ENCODE data around the gene CILP2. TPM values are rescaled to one million over a fixed set of nuclear protein-coding genes. Genes with fewer than 3 reads are reported as not detected.

Gene CILP2
- polyA plus RNA-seq, 1 donor, result 0.09 TPM

DNA sequence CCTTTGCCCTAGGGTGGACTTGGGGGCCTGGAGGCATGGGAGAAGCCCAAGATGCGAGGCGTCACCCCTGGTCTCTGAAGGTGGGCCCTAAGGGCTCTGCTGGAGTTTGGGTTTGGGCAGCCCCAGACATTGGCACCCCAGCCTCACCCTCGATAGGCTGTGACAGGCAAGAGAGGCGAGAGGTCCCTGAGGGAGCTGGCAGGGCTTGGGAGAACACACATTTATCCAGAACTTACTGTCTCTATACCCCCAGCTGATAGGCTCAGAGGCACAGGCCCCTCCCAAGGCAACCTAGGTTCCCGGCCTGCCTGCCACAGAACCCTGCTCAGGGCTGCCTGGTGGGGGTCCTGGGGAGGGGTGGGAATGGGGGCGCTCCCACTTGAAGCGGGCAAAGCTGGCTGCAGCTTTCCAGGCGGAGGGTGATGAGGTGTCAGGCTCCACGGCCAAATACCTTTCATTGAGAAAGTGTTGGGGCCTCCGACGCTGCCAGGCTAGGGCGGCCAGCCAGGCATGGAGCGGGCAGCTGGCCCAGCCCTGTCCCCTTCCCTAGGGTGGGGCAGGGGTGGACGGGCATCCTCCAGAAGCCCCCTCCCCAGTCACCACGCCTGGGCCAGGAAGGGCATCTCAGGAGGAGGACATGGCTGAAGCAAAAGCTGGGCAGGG, 9.7 kb downstream of the CILP2 start:
- Histone ChIP-seq H3K4me3 (ENCODE audit: low read length) (no peak overlapping the region), H3K27me3 (ENCODE audit: control insufficient read depth, insufficient read depth, low read length) (peaks cover 7% of the 10 kb centered on the region), H3K4me1 (ENCODE audit: control insufficient read depth, insufficient read depth, low read length) (no peaks in the 10 kb centered on the region), H3K36me3 (ENCODE audit: control insufficient read depth, insufficient read depth, low read length) (no peaks in the 10 kb centered on the region), H3K9me3 (ENCODE audit: control insufficient read depth, low read depth, low read length) (peaks cover 21% of the 10 kb centered on the region), H3K27ac (ENCODE audit: low read length) (no peak overlapping the region)
- no peak for DNase-seq
- WGBS (ENCODE audit: insufficient coverage, low lambda C conversion rate), result no CpG with 5 or more reads among the region's 15 CpGs

DNA sequence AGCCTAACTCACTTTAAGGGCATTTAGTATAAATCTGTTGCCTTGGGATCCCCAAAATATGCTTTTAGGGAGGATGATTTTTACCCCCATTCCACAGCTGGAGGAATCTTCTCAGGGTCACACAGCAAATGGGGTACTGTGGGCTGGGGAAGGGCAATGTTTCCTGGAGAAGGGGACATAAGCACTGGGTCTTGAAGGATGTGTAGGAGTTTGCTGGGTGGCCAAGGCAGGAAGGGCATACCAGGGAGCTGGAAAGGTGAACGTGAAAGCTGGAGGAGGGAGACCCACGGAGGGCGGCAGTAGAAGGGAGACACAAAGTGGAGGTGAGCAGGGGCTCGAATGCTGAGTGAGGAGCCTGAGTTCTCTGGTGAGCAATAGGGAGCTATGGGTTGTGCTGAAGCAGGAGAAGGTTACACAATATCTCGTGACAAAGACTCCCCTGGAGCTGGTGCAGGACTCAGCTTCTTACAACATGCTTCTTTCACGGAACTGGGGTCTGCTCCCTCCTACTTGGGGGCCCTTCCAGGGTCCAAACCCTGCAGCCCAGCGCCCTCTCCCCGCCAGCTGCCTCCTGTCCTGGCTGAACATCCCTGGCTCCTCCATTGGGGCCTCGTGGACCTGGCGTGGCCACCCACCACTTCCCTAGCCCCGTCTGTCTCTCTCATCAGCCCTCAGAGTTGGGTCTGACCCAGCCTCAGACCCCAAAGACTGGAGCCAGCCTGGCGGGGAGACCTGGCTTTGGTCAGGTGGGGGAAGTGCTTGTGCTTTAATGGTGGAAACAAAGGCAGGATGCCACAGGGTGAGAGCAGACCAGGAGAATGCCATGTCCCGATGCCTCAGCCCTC, 11.1 kb downstream of the CILP2 start:
- Histone ChIP-seq H3K27me3 (ENCODE audit: control insufficient read depth, insufficient read depth, low read length) (peaks cover 7% of the 10 kb centered on the region), H3K9me3 (ENCODE audit: control insufficient read depth, low read depth, low read length) (peaks cover 16% of the 10 kb centered on the region), H3K4me3 (ENCODE audit: low read length) (no peak overlapping the region), H3K36me3 (ENCODE audit: control insufficient read depth, insufficient read depth, low read length) (no peaks in the 10 kb centered on the region), H3K4me1 (ENCODE audit: control insufficient read depth, insufficient read depth, low read length) (no peaks in the 10 kb centered on the region), H3K27ac (ENCODE audit: low read length) (no peak overlapping the region)
- DNase-seq, result no peak
- 100% methylated on average over 1 of the region's 13 CpGs for WGBS (ENCODE audit: insufficient coverage, low lambda C conversion rate)

DNA sequence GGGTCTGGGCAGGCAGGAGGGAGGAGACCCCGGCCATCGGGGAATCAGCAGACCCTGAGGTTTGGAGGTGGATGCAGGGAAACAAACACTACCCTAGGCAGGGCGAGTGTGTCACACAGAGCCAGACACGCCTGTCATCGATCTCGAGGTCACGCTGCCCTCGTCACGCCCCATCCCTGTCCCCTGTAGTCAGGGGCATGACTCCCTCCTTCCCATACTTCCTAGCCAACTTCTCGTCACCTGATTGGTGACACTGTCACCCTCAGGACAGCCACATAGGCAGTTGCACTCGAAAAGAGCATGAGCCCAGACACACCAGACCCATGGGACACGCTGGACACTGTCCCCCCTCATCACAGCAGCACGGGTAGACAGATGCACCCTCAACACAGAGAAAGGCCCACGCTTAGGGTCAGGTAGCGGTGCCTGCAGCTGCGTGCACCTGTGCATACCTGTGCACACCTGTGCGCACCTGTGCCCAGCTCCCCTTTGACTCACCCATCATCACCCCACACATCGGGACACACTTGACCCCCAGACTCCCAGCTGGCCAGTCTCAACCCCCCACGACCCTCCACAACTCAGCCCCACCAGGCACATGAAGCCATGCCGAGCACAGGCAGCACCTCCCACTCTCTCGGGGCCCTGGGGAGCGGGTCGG, 11.9 kb downstream of the CILP2 start:
- WGBS (ENCODE audit: insufficient coverage, low lambda C conversion rate), result no CpG with 5 or more reads among the region's 23 CpGs
- Histone ChIP-seq H3K4me3 (ENCODE audit: low read length) (no peak overlapping the region), H3K36me3 (ENCODE audit: control insufficient read depth, insufficient read depth, low read length) (no peaks in the 10 kb centered on the region), H3K27ac (ENCODE audit: low read length) (no peak overlapping the region), H3K9me3 (ENCODE audit: control insufficient read depth, low read depth, low read length) (peaks cover 8% of the 10 kb centered on the region), H3K4me1 (ENCODE audit: control insufficient read depth, insufficient read depth, low read length) (no peaks in the 10 kb centered on the region), H3K27me3 (ENCODE audit: control insufficient read depth, insufficient read depth, low read length) (peaks cover 7% of the 10 kb centered on the region)
- no peak for DNase-seq

DNA sequence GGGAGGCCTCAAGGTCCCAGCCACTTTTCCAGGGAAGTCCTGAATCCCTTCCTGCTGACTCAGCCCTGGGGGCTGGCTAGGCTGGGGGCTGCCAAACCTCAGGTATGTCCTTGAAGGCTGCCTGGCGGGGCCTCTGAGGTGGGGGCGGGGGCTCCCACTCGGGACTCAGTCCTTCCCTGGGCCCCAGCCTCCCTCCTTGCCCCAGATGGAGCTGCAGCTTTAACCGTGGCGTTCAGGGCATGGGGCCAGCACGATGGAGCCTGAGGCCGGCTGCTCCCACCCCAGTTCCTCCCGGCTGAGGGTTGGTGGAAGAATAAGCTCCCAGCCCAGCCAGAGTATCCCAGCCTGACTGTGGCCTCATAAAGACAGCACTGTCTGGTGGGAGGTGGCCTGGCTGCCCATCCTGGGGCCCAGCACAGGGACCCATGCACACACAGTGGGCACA, 12.4 kb downstream of the CILP2 start:
- no peak overlapping the region for H3K27ac ChIP-seq (ENCODE audit: low read length)
- H3K36me3 ChIP-seq (ENCODE audit: control insufficient read depth, insufficient read depth, low read length), result no peaks in the 10 kb centered on the region
- DNase-seq, result no peak
- no peaks in the 10 kb centered on the region for H3K4me1 ChIP-seq (ENCODE audit: control insufficient read depth, insufficient read depth, low read length)
- H3K27me3 ChIP-seq (ENCODE audit: control insufficient read depth, insufficient read depth, low read length), result peaks cover 7% of the 10 kb centered on the region
- no CpG with 5 or more reads among the region's 8 CpGs for WGBS (ENCODE audit: insufficient coverage, low lambda C conversion rate)
- H3K9me3 ChIP-seq (ENCODE audit: control insufficient read depth, low read depth, low read length), result peaks cover 3% of the 10 kb centered on the region
- no peak overlapping the region for H3K4me3 ChIP-seq (ENCODE audit: low read length)

DNA sequence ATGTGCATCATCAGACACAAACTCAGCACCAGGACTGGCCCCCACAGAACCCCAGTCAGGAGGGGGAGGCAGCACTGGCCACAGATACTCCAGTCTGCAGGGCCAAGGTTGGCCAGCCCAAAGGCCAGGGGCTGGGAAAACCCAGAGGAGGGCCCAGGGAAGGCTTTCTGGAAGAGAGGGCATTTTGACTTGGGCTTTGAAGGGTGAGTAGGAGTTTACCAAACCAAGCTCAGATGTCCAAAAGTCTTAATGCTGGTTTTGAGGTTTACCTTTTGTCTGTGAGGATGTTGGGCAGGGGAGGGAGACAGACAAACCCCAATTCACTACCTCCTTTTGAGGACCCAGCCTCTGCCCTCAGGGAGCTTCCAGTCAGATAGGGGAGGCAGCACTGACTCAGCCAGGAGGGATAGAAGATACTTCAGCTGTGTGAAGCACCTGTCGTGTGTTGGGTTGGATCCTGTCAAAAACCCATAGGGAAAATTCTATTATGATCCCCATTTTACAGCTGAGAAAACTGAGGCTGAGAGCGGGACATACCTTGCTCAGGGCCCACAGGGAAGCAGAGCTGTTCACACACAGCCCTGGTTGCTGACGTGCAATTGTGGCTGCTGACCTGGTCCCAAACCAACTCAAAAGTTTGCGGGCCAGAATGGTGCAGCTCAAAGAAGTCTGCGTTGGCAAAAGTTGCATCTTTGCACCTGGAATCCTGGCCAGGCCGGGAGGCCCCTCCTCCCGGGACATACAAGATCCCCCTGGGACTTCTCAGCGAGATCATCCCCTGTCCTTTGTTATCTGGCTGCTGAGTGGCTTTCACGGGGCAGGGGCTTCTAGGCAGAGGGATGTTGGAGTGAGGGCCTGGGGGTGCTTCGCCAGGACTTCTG, 13.1 kb downstream of the CILP2 start:
- no peaks in the 10 kb centered on the region for H3K9me3 ChIP-seq (ENCODE audit: control insufficient read depth, low read depth, low read length)
- no CpG with 5 or more reads among the region's 10 CpGs for WGBS (ENCODE audit: insufficient coverage, low lambda C conversion rate)
- H3K4me3 ChIP-seq (ENCODE audit: low read length), result no peak overlapping the region
- peaks cover 7% of the 10 kb centered on the region for H3K27me3 ChIP-seq (ENCODE audit: control insufficient read depth, insufficient read depth, low read length)
- H3K36me3 ChIP-seq (ENCODE audit: control insufficient read depth, insufficient read depth, low read length), result no peaks in the 10 kb centered on the region
- no peaks in the 10 kb centered on the region for H3K4me1 ChIP-seq (ENCODE audit: control insufficient read depth, insufficient read depth, low read length)
- H3K27ac ChIP-seq (ENCODE audit: low read length), result no peak overlapping the region
- DNase-seq, result no peak

DNA sequence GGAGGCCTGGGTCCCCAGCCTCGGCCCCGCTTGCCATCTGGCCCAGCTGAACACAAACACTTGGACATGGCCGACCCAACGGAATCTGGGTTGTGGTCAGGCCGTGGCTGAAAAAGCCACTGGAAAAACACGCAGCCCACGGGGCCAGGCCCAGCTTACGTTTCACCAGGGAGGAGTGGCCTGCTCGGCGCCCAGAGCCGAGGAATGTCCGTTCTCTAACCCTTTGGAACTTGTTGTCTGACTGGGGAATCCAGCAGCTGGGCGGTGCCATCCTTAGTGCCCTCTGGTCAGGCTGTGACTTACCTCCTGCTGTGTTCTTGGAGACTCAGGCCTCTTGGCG, 13.8 kb downstream of the CILP2 start:
- peaks cover 7% of the 10 kb centered on the region for H3K27me3 ChIP-seq (ENCODE audit: control insufficient read depth, insufficient read depth, low read length)
- H3K4me1 ChIP-seq (ENCODE audit: control insufficient read depth, insufficient read depth, low read length), result no peaks in the 10 kb centered on the region
- no peak overlapping the region for H3K27ac ChIP-seq (ENCODE audit: low read length)
- no peaks in the 10 kb centered on the region for H3K36me3 ChIP-seq (ENCODE audit: control insufficient read depth, insufficient read depth, low read length)
- no peaks in the 10 kb centered on the region for H3K9me3 ChIP-seq (ENCODE audit: control insufficient read depth, low read depth, low read length)
- no peak overlapping the region for H3K4me3 ChIP-seq (ENCODE audit: low read length)
- WGBS (ENCODE audit: insufficient coverage, low lambda C conversion rate), result no CpG with 5 or more reads among the region's 14 CpGs
- no peak for DNase-seq

DNA sequence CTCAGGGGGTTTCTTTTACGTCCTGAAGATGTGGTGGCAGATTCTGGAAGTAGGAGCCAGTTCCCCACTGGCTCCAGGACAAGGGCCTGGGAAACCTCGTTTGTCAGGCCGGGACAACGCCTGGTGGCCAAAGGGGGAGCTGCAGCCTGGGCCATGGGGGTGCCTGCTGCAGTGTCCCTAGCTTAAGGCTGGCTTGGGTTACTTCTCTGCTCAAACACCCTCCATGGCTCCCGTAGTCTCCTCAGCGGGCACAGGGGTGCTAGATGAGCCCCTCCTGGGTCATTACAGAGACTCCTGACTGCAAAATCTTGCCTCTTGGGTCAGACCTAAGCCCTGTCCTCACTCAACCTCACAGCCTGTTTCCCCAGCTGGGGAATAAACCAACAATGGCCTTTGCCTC, 14.7 kb downstream of the CILP2 start:
- Histone ChIP-seq H3K27ac (ENCODE audit: low read length) (no peak overlapping the region), H3K27me3 (ENCODE audit: control insufficient read depth, insufficient read depth, low read length) (peaks cover 7% of the 10 kb centered on the region), H3K9me3 (ENCODE audit: control insufficient read depth, low read depth, low read length) (no peaks in the 10 kb centered on the region), H3K4me3 (ENCODE audit: low read length) (no peak overlapping the region), H3K4me1 (ENCODE audit: control insufficient read depth, insufficient read depth, low read length) (no peaks in the 10 kb centered on the region), H3K36me3 (ENCODE audit: control insufficient read depth, insufficient read depth, low read length) (no peaks in the 10 kb centered on the region)
- no peak for DNase-seq
- WGBS (ENCODE audit: insufficient coverage, low lambda C conversion rate), result no CpG with 5 or more reads among the region's 6 CpGs

DNA sequence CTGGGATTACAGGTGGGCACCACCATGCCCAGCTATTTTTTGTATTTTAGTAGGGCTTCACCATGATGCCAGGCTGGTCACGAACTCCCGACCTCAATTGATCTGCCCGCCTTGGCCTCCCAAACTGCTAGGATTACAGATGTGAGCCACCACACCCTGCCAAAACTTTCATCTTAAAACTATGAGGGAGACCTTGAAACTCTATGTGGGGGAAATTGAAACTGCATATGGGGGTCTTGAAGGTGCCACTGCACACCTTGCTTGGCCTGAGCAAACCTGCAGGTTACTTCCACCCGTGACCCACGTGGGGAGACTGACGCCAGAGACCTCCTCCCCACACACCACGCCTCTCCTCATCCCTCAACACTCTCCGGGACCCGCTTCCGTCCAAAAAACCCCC, 15.6 kb downstream of the CILP2 start:
- no CpG with 5 or more reads among the region's 10 CpGs for WGBS (ENCODE audit: insufficient coverage, low lambda C conversion rate)
- Histone ChIP-seq H3K27ac (ENCODE audit: low read length) (no peak overlapping the region), H3K4me1 (ENCODE audit: control insufficient read depth, insufficient read depth, low read length) (no peaks in the 10 kb centered on the region), H3K4me3 (ENCODE audit: low read length) (no peak overlapping the region), H3K9me3 (ENCODE audit: control insufficient read depth, low read depth, low read length) (no peaks in the 10 kb centered on the region), H3K36me3 (ENCODE audit: control insufficient read depth, insufficient read depth, low read length) (no peaks in the 10 kb centered on the region), H3K27me3 (ENCODE audit: control insufficient read depth, insufficient read depth, low read length) (peaks cover 7% of the 10 kb centered on the region)
- no peak for DNase-seq

DNA sequence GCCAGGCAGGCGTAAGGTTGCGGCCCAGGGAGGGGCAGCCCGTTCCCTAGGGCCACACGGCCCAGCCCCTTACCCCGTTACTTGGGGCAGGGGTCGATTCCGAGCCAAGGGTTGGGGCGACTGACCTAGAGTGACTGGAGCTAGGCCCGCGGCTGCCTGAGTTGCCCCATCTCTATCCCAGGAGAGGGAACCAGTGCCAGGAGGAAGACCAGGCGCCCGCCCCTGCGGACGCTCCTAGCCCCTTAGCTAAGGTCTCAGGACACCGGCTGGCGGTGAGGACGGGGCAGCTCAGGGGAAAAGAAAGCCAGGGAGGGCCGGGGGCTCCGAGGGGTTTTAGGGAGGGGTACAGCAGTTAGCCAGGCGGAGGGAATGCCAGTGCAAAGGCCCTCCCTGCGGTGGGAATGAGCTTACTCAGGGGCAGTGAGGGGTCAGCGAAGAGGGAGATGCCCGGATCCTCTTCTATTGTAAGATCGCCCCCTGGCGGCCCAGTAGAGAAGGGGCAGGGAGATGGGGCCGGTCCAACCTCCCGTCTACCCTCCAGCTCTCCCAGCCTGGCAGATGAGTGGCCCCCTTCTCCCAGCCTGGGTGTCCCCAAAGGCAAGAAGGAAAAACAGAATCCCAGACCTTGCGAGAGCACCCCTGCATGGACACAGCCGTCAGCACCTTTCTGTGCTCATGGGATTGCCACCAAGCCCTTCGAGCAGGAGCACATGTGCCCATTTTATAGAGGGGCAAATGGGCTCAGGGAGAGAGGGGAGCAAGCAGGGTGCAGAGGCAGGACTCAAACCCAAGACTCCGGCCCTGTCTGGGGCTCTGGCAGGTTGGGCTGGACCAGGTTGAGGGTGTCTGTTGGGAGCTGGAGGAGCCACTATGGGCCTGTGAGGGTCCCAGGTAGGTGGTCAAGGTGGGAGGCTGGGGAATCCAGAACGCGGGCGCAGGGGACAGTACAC, 16.3 kb downstream of the CILP2 start:
- Histone ChIP-seq H3K4me3 (ENCODE audit: low read length) (no peak overlapping the region), H3K27me3 (ENCODE audit: control insufficient read depth, insufficient read depth, low read length) (peaks cover 2% of the 10 kb centered on the region), H3K36me3 (ENCODE audit: control insufficient read depth, insufficient read depth, low read length) (no peaks in the 10 kb centered on the region), H3K4me1 (ENCODE audit: control insufficient read depth, insufficient read depth, low read length) (no peaks in the 10 kb centered on the region), H3K9me3 (ENCODE audit: control insufficient read depth, low read depth, low read length) (no peaks in the 10 kb centered on the region), H3K27ac (ENCODE audit: low read length) (no peak overlapping the region)
- no CpG with 5 or more reads among the region's 34 CpGs for WGBS (ENCODE audit: insufficient coverage, low lambda C conversion rate)
- DNase-seq, result no peak
